ENCODE measurements around the gene CACUL1. TPM values are rescaled to one million over a fixed set of nuclear protein-coding genes. Genes with fewer than 3 reads are reported as not detected.
A peak's percentile ranks its signal among the peaks of the same experiment; 100 is the strongest.
"Not testable (repeated sequence)": the region's sequence is repeated elsewhere in the genome, so short reads cannot be mapped to it uniquely, and the experiment has no call there.

Gene CACUL1
- 30.1 and 32.7 TPM in 2 replicates for total RNA-seq

DNA sequence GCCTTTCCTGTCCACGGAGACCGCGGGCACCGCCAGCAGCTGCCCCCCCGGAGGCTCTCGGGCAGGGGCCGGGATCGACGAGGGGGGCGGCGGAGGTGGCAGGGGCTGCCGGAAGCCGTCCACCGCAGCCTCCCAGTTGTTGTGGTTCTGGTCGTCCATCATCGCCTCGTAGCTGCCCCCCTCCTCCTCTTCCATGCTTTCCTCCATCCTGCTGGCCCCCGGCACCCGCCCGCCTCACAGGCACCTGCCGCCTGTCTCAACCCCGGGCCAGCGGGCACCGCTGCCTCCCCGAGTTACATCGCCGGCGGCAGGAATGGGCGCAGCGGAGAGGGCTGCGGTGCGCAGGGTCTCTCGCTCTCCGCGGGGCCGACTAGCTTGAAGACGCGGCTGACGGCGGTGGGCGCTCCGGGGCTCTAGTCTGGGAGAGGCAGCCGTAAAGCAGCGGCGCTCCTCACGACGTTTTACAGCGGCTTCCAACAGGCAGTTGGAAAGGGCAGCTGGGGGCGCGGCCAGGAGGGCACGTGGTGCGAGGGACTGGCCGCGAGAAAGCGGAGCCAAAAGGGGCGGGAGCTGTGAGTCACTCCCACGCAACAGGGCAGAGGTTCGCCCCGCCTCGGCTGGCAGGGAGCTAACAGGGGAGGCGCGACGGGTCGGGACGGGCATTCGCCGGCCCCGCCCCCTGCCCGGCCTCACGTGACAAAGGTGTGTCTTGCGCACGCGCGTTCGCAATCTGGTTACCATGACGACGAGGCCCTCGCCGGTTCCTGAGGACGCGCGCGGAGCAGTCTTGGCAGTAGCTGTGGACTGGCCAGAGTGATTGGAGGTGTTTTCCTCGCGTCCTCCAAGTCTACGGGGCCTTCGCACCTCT lies at the start of gene CACUL1:
TSS of gene CACUL1 (minus strand) at position 415 of the 868 bp plus-strand sequence. CDS start at position 207, 208 bp downstream.
- peak; percentile 100 for DNase-seq (ENCODE audit: low spot score)
- intact Hi-C loops (cut with micrococcal nuclease) = loop anchor here (1.0 to 10.0 kb wide), 14 partner anchors 56 to 1379 kb away; partner anchors contain the start of genes DENND10, FAM204A, GRK5 and INPP5F
- Mint-ChIP-seq H3K27ac (peak within 1 kb of the TSS; percentile 86), H3K4me1 (ENCODE audit: low read depth) (peaks cover 26% of the 10 kb centered on the region), H3K9me3 (no peaks in the 10 kb centered on the region), H3K4me3 (peak within 1 kb of the TSS; percentile 87), H3K36me3 (ENCODE audit: low read depth) (peaks cover 6% of the 10 kb centered on the region), H3K27me3 (ENCODE audit: insufficient read depth) (peaks cover 15% of the 10 kb centered on the region)

- intact Hi-C loops (cut with micrococcal nuclease) = no loop called here
Measured at GRCh38 chr10:118804262-118804773, 49.5 kb upstream of the CACUL1 start.

DNA sequence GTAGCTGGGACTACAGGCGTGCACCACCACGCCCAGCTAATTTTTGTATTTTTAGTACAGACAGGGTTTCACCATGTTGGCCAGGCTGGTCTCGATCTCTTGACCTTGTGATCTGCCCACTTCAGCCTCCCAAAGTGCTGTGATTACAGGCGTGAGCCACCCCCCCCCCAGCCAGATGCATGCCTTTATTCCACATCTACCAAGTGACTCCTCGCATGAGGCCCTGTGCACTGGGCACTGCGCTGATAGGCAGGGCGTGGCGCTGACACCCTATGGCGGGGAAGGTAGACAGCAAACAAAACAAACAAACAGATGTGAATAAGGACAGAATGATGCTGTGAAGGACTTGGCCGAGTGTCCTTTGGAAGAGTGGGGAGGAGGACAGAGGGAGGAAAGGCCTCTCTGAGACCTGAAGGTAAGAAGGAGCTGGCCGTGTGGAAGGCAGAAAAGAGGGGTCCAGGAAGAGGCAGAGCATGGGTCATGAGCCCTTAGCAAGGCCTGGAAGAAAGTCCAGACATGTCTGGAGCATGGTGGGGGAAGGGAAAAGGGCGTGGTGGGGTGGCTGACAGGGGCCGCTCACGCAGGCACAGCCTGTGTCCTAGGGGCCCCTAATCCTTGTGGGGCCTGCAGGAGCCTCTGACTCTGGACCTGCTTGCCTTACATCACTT lies 47.5 kb upstream of the CACUL1 start:
- no peak overlapping the region for H3K27ac Mint-ChIP-seq
- H3K36me3 Mint-ChIP-seq (ENCODE audit: low read depth) = no peaks in the 10 kb centered on the region
- H3K9me3 Mint-ChIP-seq = no peaks in the 10 kb centered on the region
- H3K27me3 Mint-ChIP-seq (ENCODE audit: insufficient read depth) = peaks cover 16% of the 10 kb centered on the region
- intact Hi-C loops (cut with micrococcal nuclease) = no loop called here
- no peak for DNase-seq (ENCODE audit: low spot score)
- no peaks in the 10 kb centered on the region for H3K4me1 Mint-ChIP-seq (ENCODE audit: low read depth)
- H3K4me3 Mint-ChIP-seq = no peak overlapping the region

More at GRCh38 chr10:118804262-118804773, 49.5 kb upstream of the CACUL1 start:
- Mint-ChIP-seq H3K9me3 (no peaks in the 10 kb centered on the region), H3K27ac (no peak overlapping the region), H3K4me1 (ENCODE audit: low read depth) (no peaks in the 10 kb centered on the region), H3K36me3 (ENCODE audit: low read depth) (no peaks in the 10 kb centered on the region), H3K4me3 (no peak overlapping the region), H3K27me3 (ENCODE audit: insufficient read depth) (peaks cover 11% of the 10 kb centered on the region)
- no peak for DNase-seq (ENCODE audit: low spot score)

- Mint-ChIP-seq H3K4me1 (ENCODE audit: low read depth) (no peaks in the 10 kb centered on the region), H3K36me3 (ENCODE audit: low read depth) (no peaks in the 10 kb centered on the region), H3K4me3 (no peak overlapping the region), H3K9me3 (peaks cover 4% of the 10 kb centered on the region), H3K27ac (no peak overlapping the region), H3K27me3 (ENCODE audit: insufficient read depth) (peaks cover 18% of the 10 kb centered on the region)
- DNase-seq (ENCODE audit: low spot score) = no peak
- intact Hi-C loops (cut with micrococcal nuclease) = loop anchor here (1.0 kb wide), 1 partner anchor 233 kb away; no protein-coding TSS in a partner anchor
Measured at GRCh38 chr10:118800920-118801319, 46.1 kb upstream of the CACUL1 start.

GRCh38 chr10:118799777-118800176 lies 45.0 kb upstream of the CACUL1 start:
- H3K27me3 Mint-ChIP-seq (ENCODE audit: insufficient read depth) = peaks cover 18% of the 10 kb centered on the region
- H3K4me3 Mint-ChIP-seq = no peak overlapping the region
- H3K27ac Mint-ChIP-seq = no peak overlapping the region
- peaks cover 8% of the 10 kb centered on the region for H3K9me3 Mint-ChIP-seq
- no peaks in the 10 kb centered on the region for H3K4me1 Mint-ChIP-seq (ENCODE audit: low read depth)
- no peak for DNase-seq (ENCODE audit: low spot score)
- no peaks in the 10 kb centered on the region for H3K36me3 Mint-ChIP-seq (ENCODE audit: low read depth)
- intact Hi-C loops (cut with micrococcal nuclease) = no loop called here

GRCh38 chr10:118798231-118798662 lies 43.5 kb upstream of the CACUL1 start:
- H3K36me3 Mint-ChIP-seq (ENCODE audit: low read depth) = no peaks in the 10 kb centered on the region
- peaks cover 15% of the 10 kb centered on the region for H3K27me3 Mint-ChIP-seq (ENCODE audit: insufficient read depth)
- no peak overlapping the region for H3K27ac Mint-ChIP-seq
- peaks cover 8% of the 10 kb centered on the region for H3K9me3 Mint-ChIP-seq
- no peak for DNase-seq (ENCODE audit: low spot score)
- no peak overlapping the region for H3K4me3 Mint-ChIP-seq
- intact Hi-C loops (cut with micrococcal nuclease) = no loop called here
- H3K4me1 Mint-ChIP-seq (ENCODE audit: low read depth) = no peaks in the 10 kb centered on the region

GRCh38 chr10:118794971-118795370 lies 40.2 kb upstream of the CACUL1 start:
- not testable (repeated sequence) for H3K27ac Mint-ChIP-seq

DNA sequence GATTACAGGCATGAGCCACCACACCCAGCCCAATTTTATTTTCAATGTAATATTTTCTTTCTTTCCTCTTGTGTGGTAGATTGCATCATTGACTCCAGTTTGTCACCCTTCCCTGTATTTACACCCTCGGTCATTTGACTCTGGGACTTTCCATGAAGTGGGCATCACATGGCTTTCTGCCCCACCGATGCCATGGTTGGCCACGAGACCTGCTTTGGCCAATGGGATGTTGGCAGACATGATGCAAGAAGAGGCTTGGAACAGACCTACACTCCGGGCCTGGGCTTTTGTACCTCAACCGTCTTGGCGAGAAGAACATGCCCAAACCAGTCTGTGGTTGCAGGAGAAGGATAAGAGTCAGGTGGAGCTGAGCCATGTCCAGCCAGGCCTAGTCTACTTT lies 38.8 kb upstream of the CACUL1 start:
- Mint-ChIP-seq H3K9me3 (peaks cover 8% of the 10 kb centered on the region), H3K4me1 (ENCODE audit: low read depth) (no peaks in the 10 kb centered on the region), H3K36me3 (ENCODE audit: low read depth) (no peaks in the 10 kb centered on the region), H3K4me3 (no peak overlapping the region), H3K27ac (no peak overlapping the region), H3K27me3 (ENCODE audit: insufficient read depth) (peaks cover 7% of the 10 kb centered on the region)
- intact Hi-C loops (cut with micrococcal nuclease) = no loop called here
- DNase-seq (ENCODE audit: low spot score) = no peak

More at GRCh38 chr10:118794971-118795370, 40.2 kb upstream of the CACUL1 start:
- H3K4me1 Mint-ChIP-seq (ENCODE audit: low read depth); H3K36me3 Mint-ChIP-seq (ENCODE audit: low read depth); DNase-seq (ENCODE audit: low spot score); H3K9me3 Mint-ChIP-seq; intact Hi-C loops (cut with micrococcal nuclease); H3K4me3 Mint-ChIP-seq: not testable (repeated sequence)
- H3K27me3 Mint-ChIP-seq (ENCODE audit: insufficient read depth) = peaks cover 11% of the 10 kb centered on the region

DNA sequence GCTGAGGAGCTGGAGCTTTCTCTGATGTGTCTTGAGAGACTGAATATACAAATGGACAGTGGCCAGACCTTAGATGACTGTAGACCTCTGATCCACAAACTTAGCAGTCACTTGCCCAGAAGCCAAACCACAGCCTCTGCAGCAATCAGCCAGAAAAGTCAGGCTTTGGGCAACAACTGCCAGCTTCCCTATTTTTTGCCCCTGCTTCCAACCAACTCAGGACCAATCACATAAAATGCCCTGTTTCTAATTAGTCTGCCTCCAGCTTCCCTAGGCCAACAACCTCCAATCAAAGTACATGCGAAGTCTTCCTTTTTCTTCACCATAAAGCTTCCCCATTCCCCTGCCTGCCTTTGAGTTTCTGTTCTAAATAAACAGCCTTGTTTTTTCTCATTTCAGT lies 37.8 kb upstream of the CACUL1 start:
- H3K27ac Mint-ChIP-seq = no peak overlapping the region
- H3K27me3 Mint-ChIP-seq (ENCODE audit: insufficient read depth) = peaks cover 2% of the 10 kb centered on the region
- intact Hi-C loops (cut with micrococcal nuclease) = no loop called here
- no peak for DNase-seq (ENCODE audit: low spot score)
- no peaks in the 10 kb centered on the region for H3K4me1 Mint-ChIP-seq (ENCODE audit: low read depth)
- H3K4me3 Mint-ChIP-seq = no peak overlapping the region
- peaks cover 8% of the 10 kb centered on the region for H3K9me3 Mint-ChIP-seq
- no peaks in the 10 kb centered on the region for H3K36me3 Mint-ChIP-seq (ENCODE audit: low read depth)

DNA sequence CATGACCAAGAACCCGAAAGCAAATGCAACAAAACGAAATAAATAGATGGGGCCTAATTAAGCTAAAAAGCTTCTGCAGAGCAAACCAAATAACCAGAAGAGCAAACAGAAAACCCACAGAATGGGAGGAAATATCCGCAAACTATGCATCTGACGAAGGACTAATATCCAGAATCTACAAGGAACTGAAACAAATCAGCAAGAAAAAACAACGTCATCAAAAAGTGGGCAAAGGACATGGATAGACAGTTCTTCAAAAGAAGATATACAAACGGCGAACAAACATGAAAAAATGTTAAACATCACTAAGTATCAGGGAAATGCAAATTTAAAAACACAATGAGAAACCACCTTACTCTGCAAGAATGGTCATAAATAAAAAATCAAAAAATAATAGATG lies 35.3 kb upstream of the CACUL1 start:
- Mint-ChIP-seq H3K9me3 (no peaks in the 10 kb centered on the region), H3K36me3 (ENCODE audit: low read depth) (no peaks in the 10 kb centered on the region), H3K4me1 (ENCODE audit: low read depth) (no peaks in the 10 kb centered on the region), H3K27ac (no peak overlapping the region), H3K27me3 (ENCODE audit: insufficient read depth) (peaks cover 2% of the 10 kb centered on the region), H3K4me3 (no peak overlapping the region)
- DNase-seq (ENCODE audit: low spot score) = no peak
- intact Hi-C loops (cut with micrococcal nuclease) = no loop called here

DNA sequence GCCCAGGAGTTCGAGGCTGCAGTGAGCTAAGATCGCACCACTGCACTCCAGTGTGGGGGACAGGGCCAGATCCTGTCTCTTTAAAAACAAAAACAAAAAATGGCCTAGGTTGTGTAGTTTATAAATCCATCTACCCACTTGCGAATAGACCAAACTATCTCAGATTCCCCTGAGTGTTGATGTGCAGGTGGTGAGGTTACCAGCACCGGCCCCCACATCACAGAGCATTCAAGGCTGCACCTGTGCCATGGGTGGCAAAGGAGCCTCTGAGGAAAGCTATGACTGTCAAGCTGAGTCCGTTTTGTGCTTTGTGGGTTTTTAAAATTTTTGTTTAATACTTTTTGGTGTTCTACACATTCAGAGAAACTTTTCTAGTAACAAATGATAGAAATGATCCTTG lies 30.8 kb upstream of the CACUL1 start:
- intact Hi-C loops (cut with micrococcal nuclease) = no loop called here
- peaks cover 2% of the 10 kb centered on the region for H3K27me3 Mint-ChIP-seq (ENCODE audit: insufficient read depth)
- no peaks in the 10 kb centered on the region for H3K4me1 Mint-ChIP-seq (ENCODE audit: low read depth)
- no peak overlapping the region for H3K4me3 Mint-ChIP-seq
- DNase-seq (ENCODE audit: low spot score) = no peak
- no peaks in the 10 kb centered on the region for H3K9me3 Mint-ChIP-seq
- no peak overlapping the region for H3K27ac Mint-ChIP-seq
- no peaks in the 10 kb centered on the region for H3K36me3 Mint-ChIP-seq (ENCODE audit: low read depth)

DNA sequence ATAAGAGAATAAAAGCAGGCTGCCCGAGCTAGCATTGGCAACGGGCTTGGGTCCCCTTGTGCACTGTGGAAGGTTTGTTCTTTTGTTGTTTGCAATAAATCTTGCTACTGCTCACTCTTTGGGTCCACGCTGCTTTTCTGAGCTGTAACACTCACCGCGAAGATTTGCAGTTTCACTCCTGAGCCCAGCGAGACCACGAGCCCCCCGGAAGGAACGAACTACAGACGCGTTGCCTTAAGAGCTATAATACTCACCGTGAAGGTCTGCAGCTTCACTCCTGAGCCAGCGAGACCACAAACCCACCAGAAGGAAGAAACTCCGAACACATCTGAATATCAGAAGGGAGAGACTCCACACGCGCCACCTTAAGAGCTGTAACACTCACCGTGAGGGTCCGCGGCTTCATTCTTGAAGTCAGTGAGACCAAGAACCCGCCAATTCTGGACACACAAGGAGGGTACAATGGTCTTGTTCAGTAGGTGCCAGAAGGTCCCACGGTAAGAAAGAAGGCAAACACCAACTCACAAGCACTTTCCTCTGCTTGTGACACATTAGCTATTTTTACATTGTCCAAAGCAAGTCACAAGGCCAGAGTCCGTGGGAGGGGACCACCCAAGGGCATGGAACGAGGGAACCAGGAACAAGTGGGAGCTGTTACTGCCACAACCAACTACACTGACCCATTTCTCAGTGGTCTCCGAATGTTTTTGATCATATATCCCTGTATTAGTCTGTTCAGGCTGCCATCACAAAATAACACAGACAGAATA lies 29.2 kb upstream of the CACUL1 start:
- Mint-ChIP-seq H3K4me1 (ENCODE audit: low read depth) (no peaks in the 10 kb centered on the region), H3K27me3 (ENCODE audit: insufficient read depth) (peaks cover 2% of the 10 kb centered on the region), H3K9me3 (peaks cover 3% of the 10 kb centered on the region), H3K27ac (no peak overlapping the region), H3K36me3 (ENCODE audit: low read depth) (no peaks in the 10 kb centered on the region), H3K4me3 (no peak overlapping the region)
- intact Hi-C loops (cut with micrococcal nuclease) = no loop called here
- no peak for DNase-seq (ENCODE audit: low spot score)
